A549 (cell line): ENCODE data around the gene SEZ6L2.

Experiments
- CHD4 ChIP-seq: fragments of 200-600 bp; sonication (generic); IDR thresholded peaks from 2 replicates; pipeline ENCODE4 v1.6.1; 2016; ENCODE audit warnings: antibody characterized with exemption, mild to moderate bottlenecking, borderline replicate concordance
- EP300 ChIP-seq, 2 experiments: fragments of >200 bp; sonication (Bioruptor Twin); formaldehyde crosslinking; IDR thresholded peaks; 2 replicates in 1 of 2; 3 replicates in 1 of 2; pipeline ENCODE4 v1.6.1; 2016 to 2017
- FOSB ChIP-seq: fragments of 250-450 bp; sonication (Bioruptor Pico); IDR thresholded peaks from 2 replicates; pipeline ENCODE4 v1.5.0; 2020; ENCODE audit warnings: mild to moderate bottlenecking, moderate library complexity
- HDAC2 ChIP-seq: fragments of 200-600 bp; sonication (generic); IDR thresholded peaks from 2 replicates; pipeline ENCODE4 v1.6.1; 2016
- JUN ChIP-seq, 2 experiments: fragments of >200 bp; sonication (Bioruptor Twin); formaldehyde crosslinking; IDR thresholded peaks; 2 replicates in 1 of 2; 3 replicates in 1 of 2; pipeline ENCODE4 v1.6.1; 2016 to 2017
- MAFK ChIP-seq: fragments of 450-650 bp; IDR thresholded peaks from 2 replicates; pipeline ENCODE4 v1.6.1; 2014; ENCODE audit not compliant: partially characterized antibody
- PHF8 ChIP-seq: fragments of 200-600 bp; sonication (generic); IDR thresholded peaks from 2 replicates; pipeline ENCODE4 v1.6.1; 2016; ENCODE audit warnings: low read depth, mild to moderate bottlenecking, antibody characterized with exemption, moderate library complexity, borderline replicate concordance
- POLR2A ChIP-seq: IDR thresholded peaks from 2 replicates; pipeline ENCODE4 v1.6.1; 2012; ENCODE audit warnings: mild to moderate bottlenecking, low read length
- POLR2AphosphoS2 ChIP-seq: conservative IDR thresholded peaks from 2 replicates; pipeline ENCODE4 v1.6.1; 2012; ENCODE audit warnings: low read length, improper control_type of control experiment, inconsistent platforms
- TP53 ChIP-seq: fragments of 250-450 bp; sonication (Bioruptor Pico); IDR thresholded peaks from 2 replicates; pipeline ENCODE4 v1.5.0; 2021; ENCODE audit warnings: mild to moderate bottlenecking, moderate library complexity
- TF ChIP-seq, protein P1 (sequence below): fragments of >200 bp; sonication (Bioruptor Twin); formaldehyde crosslinking; IDR thresholded peaks from 3 replicates; pipeline ENCODE4 v1.5.1; 2016
- TF ChIP-seq, protein P2 (sequence below): fragments of 200-600 bp; sonication (generic); IDR thresholded peaks from 2 replicates; pipeline ENCODE4 v1.6.1; 2016; ENCODE audit warnings: antibody characterized with exemption, mild to moderate bottlenecking, moderate library complexity

- TF ChIP-seq JUN (IDR thresholded peaks at IDR 0.05), result no peak
- no peak for TF ChIP-seq CHD4
- no peak for TF ChIP-seq FOSB
- TF ChIP-seq, protein P1, sequence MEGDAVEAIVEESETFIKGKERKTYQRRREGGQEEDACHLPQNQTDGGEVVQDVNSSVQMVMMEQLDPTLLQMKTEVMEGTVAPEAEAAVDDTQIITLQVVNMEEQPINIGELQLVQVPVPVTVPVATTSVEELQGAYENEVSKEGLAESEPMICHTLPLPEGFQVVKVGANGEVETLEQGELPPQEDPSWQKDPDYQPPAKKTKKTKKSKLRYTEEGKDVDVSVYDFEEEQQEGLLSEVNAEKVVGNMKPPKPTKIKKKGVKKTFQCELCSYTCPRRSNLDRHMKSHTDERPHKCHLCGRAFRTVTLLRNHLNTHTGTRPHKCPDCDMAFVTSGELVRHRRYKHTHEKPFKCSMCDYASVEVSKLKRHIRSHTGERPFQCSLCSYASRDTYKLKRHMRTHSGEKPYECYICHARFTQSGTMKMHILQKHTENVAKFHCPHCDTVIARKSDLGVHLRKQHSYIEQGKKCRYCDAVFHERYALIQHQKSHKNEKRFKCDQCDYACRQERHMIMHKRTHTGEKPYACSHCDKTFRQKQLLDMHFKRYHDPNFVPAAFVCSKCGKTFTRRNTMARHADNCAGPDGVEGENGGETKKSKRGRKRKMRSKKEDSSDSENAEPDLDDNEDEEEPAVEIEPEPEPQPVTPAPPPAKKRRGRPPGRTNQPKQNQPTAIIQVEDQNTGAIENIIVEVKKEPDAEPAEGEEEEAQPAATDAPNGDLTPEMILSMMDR, result no peak
- no peak for TF ChIP-seq POLR2A
- TF ChIP-seq MAFK, result no peak
- no peak for TF ChIP-seq EP300 (IDR thresholded peaks at IDR 0.05)
- TF ChIP-seq TP53, result no peak
- TF ChIP-seq HDAC2, result no peak
- TF ChIP-seq POLR2AphosphoS2, result no peak
- no peak for TF ChIP-seq PHF8
- TF ChIP-seq, protein P2, sequence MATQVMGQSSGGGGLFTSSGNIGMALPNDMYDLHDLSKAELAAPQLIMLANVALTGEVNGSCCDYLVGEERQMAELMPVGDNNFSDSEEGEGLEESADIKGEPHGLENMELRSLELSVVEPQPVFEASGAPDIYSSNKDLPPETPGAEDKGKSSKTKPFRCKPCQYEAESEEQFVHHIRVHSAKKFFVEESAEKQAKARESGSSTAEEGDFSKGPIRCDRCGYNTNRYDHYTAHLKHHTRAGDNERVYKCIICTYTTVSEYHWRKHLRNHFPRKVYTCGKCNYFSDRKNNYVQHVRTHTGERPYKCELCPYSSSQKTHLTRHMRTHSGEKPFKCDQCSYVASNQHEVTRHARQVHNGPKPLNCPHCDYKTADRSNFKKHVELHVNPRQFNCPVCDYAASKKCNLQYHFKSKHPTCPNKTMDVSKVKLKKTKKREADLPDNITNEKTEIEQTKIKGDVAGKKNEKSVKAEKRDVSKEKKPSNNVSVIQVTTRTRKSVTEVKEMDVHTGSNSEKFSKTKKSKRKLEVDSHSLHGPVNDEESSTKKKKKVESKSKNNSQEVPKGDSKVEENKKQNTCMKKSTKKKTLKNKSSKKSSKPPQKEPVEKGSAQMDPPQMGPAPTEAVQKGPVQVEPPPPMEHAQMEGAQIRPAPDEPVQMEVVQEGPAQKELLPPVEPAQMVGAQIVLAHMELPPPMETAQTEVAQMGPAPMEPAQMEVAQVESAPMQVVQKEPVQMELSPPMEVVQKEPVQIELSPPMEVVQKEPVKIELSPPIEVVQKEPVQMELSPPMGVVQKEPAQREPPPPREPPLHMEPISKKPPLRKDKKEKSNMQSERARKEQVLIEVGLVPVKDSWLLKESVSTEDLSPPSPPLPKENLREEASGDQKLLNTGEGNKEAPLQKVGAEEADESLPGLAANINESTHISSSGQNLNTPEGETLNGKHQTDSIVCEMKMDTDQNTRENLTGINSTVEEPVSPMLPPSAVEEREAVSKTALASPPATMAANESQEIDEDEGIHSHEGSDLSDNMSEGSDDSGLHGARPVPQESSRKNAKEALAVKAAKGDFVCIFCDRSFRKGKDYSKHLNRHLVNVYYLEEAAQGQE, result no peak
Observed at GRCh38 chr16:29894352-29894751, 5.0 kb downstream of the SEZ6L2 start.
